A204.1 (cell line): Measurements from ENCODE around the gene SLC12A7.

ENCODE experiments used
- FAIRE-seq: peaks from 2 replicates; lab custom pipeline; 2012; peaks lifted over from hg19 to GRCh38; lab: Jason Lieb, UNC

SLC12A7 gene

GRCh38 chr5:1016036-1016435 is 95.8 kb downstream of the SLC12A7 start:
- FAIRE-seq, result no peak

- FAIRE-seq, result no peak
These were observed 96.4 kb downstream of the SLC12A7 start for GRCh38 chr5:1015507-1015906.

- no peak for FAIRE-seq
These were observed 97.1 kb downstream of the SLC12A7 start for GRCh38 chr5:1014781-1015221.

DNA sequence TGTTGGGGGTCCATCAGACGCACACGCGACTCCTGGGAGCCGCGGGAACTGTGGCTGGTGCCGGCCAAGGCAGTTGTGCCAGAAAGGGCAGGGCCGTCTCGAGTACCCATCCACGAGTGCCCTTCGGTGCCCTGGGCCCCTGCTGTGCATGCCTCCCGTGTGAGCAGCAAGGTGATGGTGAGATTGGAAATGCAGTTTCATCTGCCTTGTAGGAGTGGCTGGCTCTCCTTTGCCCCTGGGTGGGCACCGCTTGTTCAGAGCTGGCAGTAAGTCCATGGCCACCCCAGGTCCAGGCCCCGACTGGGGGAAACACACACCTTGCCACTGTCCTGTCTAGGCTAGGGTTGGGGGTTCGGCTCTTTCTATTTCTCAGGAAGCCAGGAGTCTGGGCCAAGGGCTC is 97.5 kb downstream of the SLC12A7 start:
- no peak for FAIRE-seq

DNA sequence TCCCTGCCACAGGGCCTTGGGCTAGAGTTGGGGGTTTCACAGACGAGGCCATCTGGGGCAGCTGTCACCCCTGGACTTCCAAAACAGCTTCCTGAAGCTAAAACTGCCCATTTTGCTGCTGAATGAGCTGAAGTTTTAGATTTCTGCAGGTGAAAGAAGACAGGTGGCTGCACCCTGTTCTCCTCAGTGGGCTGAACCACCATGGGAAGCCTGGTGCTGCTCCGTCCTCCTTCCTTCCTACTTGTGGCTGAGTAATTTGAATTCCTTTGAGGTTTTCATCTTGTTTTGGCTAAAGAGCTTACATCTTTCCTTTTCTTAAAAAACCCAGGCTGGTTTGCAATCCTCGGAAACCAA is 97.9 kb downstream of the SLC12A7 start:
- no peak for FAIRE-seq

DNA sequence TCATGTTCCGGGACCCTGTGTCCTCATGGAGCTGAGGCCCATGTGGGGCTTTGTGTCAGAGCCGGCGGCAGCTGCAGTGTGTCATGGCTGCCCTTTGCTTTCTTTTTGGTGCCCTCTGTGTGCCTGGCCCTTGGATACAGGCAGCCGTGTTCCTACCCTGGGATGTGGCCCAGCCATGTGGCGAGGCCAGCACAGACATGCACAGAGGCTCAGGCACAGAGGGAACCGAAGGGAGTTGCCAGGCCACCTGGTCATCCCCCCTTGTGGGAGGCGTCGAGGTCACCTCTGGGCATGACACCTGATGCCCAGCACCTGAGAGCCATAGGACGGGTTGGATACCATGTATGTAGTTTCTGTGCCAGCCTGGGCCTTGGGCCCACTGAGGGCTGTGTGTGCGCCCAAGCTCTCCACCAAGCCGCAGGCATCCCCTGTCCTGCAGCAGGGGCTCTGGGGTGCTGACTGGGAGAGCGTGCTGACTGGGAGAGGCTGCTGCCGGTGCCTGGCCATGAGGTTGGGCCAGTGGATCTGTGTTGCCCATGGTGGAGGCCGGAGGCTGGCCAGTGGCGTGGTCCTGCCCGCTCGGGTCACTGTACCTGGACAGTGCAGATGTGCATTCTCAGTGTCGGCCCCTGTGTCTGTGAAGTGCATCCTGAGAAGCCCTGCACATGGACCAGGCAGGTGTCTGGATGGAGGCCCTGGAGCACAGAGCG is 98.5 kb downstream of the SLC12A7 start:
- no peak for FAIRE-seq

DNA sequence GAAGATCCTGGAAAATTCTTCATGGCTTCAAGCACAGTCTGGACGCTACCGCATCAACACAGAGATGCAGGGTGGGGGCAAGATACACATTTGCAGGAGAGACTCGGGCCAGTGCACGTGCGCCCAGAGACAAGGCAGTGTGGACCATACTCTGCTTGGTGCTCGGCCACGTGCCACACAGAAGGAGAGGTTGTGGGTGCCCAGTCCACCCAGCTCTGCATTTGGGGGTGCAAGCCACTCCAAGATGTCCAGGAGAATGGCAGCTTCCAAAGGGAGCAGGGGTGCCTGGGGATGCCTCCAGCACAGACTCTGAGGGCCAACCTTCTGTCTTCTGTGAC is 99.0 kb downstream of the SLC12A7 start:
- no peak for FAIRE-seq

DNA sequence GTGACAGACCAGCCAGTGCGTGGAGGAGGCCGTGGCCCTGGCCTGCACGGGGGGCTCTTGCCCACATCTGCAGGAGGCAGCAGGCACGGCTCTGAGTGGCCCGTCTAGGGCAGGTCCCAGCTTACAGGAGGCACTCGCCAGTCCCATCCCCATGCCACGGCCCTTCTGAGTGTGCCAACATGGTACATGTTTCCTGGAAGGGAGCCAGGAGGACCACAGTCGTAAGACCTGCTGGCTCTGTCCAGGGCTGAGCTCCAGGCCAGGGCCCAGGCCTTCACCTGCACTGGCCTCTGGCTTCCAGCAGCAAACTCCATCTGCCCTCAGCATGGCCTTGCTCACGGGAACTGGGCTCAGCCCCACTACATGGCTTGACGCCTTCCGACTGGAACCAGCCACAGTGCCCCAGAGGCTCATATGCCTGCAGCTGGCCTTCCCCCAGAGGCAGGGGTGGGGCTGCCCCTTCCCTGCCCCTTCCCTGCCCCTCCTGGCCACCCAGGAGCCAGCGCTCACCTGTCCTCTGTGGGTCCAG is 99.5 kb downstream of the SLC12A7 start:
- FAIRE-seq, result no peak

- FAIRE-seq, result no peak
These were observed 100.0 kb downstream of the SLC12A7 start for GRCh38 chr5:1011741-1012312.

- FAIRE-seq, result no peak
These were observed 100.6 kb downstream of the SLC12A7 start for GRCh38 chr5:1011226-1011631.

- no peak for FAIRE-seq
These were observed 101.2 kb downstream of the SLC12A7 start for GRCh38 chr5:1010641-1011046.

GRCh38 chr5:1010181-1010510 is 101.7 kb downstream of the SLC12A7 start:
- no peak for FAIRE-seq

DNA sequence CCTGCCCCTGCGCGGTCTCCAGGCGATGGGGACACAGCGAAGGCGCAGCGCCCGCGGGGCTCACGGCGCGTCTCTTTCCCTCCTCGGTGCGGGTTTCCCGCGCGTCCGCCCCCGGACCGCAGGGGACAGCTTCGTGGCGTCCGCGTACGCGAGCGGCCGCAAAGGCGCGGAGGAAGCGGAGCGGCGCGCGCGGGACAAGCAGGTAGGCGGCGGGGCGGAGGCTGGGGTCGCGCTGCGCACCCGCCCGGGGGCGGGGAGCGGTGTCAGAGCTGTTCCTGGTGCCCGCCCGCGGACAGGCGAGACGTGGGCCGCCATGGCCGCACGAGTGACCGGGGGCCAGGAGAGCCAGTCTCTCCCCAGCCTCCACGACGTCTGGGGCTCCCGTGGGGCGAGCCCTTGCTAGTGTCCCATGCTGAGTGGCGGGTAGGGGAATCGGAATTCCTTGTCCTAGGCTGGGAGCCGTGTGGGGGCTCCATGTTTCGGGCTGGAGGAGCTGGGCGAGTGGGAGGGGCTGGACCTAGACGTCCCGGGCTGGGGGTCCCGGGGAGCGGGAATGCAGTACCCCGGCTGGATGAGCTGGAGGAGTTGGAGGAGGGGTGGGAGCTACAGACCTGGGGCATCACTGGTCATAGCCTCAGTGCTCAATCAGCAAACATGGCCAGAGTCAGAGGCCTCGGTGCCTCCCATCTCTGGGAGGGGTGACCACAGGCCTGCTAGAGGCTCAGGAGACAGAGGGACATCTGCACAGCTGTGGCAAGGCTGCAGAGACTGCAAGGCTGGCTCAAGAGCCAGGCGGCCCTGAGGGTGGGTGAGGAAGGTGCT is 102.3 kb downstream of the SLC12A7 start:
- no peak for FAIRE-seq

DNA sequence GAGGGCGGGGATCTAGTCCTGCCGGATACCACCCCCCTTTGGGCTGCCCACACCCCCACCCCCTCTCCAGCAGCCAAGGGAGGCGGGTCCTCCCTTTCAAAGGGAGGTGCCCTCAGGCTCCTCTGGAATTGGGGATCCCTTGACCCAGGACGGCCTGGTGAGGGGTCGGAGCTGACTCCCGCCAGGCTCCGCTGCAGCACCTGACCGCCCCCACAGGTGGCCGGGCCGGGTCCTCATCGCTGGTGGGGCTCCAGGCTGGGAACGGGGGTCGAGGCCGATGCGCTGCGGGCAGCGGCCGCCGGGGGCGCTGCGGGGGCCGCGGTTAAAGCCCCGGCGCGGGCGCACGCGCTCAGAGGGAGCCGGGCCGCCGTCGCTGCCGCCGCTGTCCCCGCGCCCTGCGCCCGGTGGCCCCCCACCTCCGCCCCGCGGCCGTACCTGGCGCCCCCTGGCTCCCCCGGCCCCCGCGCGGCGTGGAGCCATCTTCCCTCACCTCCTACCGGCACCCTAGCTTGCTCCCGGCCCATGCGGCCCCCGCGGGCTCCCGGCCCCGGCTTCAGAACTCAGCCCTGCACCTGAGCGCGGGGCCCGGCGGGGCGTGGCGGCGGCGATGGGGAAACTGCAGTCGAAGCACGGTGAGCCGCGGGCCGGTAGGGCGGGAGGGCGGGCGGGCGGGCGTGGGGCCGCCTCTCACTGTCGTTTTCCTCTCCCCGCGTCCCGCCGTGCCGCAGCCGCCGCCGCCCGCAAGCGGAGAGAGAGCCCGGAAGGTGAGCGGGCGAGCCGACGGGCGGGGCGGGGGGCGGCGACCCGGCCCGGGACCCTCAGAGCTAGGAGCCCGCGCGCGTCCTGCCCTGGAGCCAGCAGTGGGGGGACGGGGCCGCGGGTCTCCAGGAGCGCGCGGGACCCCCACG is 103.2 kb downstream of the SLC12A7 start, which contains the start of gene NKD2:
NKD2 (plus strand) TSS at position 352 of the 908 bp plus-strand sequence; CDS start at position 608, 256 bp downstream.
- FAIRE-seq, result no peak

GRCh38 chr5:1007681-1008450 is 104.0 kb downstream of the SLC12A7 start:
- FAIRE-seq, result no peak

DNA sequence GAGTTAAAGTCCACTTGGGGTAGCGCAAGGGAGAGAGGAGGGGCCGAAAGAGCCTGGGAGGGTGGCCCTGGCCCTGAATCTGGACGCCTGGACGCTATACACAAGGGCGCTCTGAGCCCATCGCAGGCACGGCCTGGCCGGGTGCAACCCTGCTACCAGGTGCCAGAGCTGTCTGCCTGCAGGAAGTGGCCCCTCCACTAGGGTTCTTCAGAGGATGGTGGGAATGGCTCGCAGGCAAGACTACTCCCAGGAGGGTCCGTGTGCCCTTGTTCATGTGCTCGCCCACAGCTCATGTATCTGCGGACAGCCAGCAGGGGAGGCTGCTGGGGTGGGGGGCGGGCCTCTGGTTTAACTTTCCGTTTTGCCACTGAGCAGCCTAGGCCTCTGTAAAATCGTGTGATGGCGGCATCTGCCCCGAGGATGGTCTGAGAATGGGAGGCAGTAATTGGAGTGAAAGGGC is 104.6 kb downstream of the SLC12A7 start:
- FAIRE-seq, result no peak

- FAIRE-seq, result no peak
These were observed 105.2 kb downstream of the SLC12A7 start for GRCh38 chr5:1006656-1007071.

- FAIRE-seq, result no peak
These were observed 105.8 kb downstream of the SLC12A7 start for GRCh38 chr5:1005904-1006655.

DNA sequence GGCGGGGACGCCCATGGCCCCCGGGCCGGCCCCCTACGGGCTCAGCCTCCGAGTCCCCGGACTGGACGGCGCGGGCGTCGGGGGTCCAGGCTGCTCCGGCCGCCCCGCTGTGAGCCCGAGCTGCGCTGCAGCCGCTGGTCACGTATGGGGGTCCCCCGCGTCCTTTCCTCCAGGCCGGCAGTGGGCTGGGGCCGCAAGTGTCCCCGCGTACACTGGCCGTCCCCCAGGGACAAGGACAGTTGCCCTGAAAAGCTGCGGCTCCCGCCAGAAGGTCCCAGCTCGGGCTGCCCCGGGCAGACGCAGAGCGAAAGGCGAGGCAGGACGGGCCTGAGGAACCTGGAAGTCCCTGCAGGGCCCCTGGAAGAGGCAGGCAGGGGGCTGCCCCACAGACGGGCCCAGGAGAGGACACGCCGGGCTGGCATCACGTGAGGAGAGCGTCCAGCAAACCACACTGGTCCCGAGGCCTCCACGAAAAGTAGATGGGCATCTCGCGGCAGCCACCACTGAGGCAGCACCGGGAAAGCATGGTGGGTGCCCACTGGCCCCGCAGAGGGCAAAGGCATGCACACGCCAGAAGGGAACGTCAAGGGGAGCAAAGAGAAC is 106.5 kb downstream of the SLC12A7 start:
- FAIRE-seq, result no peak
